CD4-positive, alpha-beta T cell (primary cell): Measurements from ENCODE around the gene RPS6KA2. TPM values are rescaled to one million over a fixed set of nuclear protein-coding genes. Genes with fewer than 3 reads are reported as not detected.

ENCODE experiments used
- ATAC-seq: fragments of 200-7000 bp; cut with Tn5 transposase; one replicate; pipeline ENCODE4 v1.10.0; 2022; ENCODE audit warnings: mild to moderate bottlenecking; ENCODE audit not compliant: poor library complexity
- CTCF ChIA-PET: fragments of 350-600 bp; sonication (Branson Sonifier 250); formaldehyde crosslinking; loops from one replicate; lab custom pipeline; 2021; ENCODE audit warnings: antibody characterized with exemption, inconsistent platforms; lab: Charles Lee
- POLR2A ChIA-PET: fragments of 350-600 bp; sonication (Branson Sonifier 250); formaldehyde crosslinking; loops from one replicate; lab custom pipeline; 2021; ENCODE audit warnings: antibody characterized with exemption, inconsistent platforms; lab: Charles Lee
- DNase-seq, 14 experiments: peaks; one replicate each; pipeline ENCODE4 v3.0.0-alpha.2; 2013 to 2020; ENCODE audit warnings: mixed read lengths in 2 of 14
- H3K27ac ChIP-seq, 2 donors: one replicate each; pipeline versions ENCODE4 v1.5.1 to v1.7.0; 2013; ENCODE audit warnings: low read length in 2 of 2, low read depth in 1 of 2, mild to moderate bottlenecking in 1 of 2
- H3K27me3 ChIP-seq, 2 experiments: 1 replicate in 1 of 2; 2 replicates in 1 of 2; pipeline versions ENCODE4 v1.6.1 to v1.7.0; 2013; ENCODE audit warnings: low read length in 2 of 2, control low read depth in 1 of 2, mild to moderate bottlenecking in 1 of 2, moderate library complexity in 1 of 2; ENCODE audit not compliant: insufficient read depth in 2 of 2, control insufficient read depth in 1 of 2
- H3K36me3 ChIP-seq: one replicate; pipeline ENCODE4 v1.6.1; 2013; ENCODE audit warnings: low read length, control low read depth; ENCODE audit not compliant: insufficient read depth
- H3K4me1 ChIP-seq: one replicate; pipeline ENCODE4 v1.6.1; 2013; ENCODE audit warnings: low read length, control low read depth; ENCODE audit not compliant: insufficient read depth
- H3K4me3 ChIP-seq: one replicate; pipeline ENCODE4 v1.5.1; 2013; ENCODE audit warnings: mild to moderate bottlenecking, low read length, moderate library complexity
- H3K9me3 ChIP-seq, 2 experiments: 1 replicate in 1 of 2; 2 replicates in 1 of 2; pipeline versions ENCODE4 v1.6.1 to v1.7.0; 2013; ENCODE audit warnings: low read length in 2 of 2, mild to moderate bottlenecking in 2 of 2, control low read depth in 1 of 2, moderate library complexity in 1 of 2; ENCODE audit not compliant: control insufficient read depth in 1 of 2, insufficient read depth in 1 of 2
- H3K27ac Mint-ChIP-seq: one replicate; pipeline ENCODE4 v1.8.0; 2020; ENCODE audit warnings: mixed read lengths
- H3K27me3 Mint-ChIP-seq: one replicate; pipeline ENCODE4 v1.8.0; 2021; ENCODE audit warnings: mixed read lengths
- H3K36me3 Mint-ChIP-seq: one replicate; pipeline ENCODE4 v1.8.0; 2021; ENCODE audit warnings: low read depth, mixed read lengths
- H3K4me1 Mint-ChIP-seq: one replicate; pipeline ENCODE4 v1.8.0; 2021; ENCODE audit warnings: low read depth, mixed read lengths
- H3K4me3 Mint-ChIP-seq: one replicate; pipeline ENCODE4 v1.8.0; 2020; ENCODE audit warnings: mild to moderate bottlenecking, mixed read lengths
- H3K9me3 Mint-ChIP-seq: one replicate; pipeline ENCODE4 v1.8.0; 2020; ENCODE audit warnings: mixed read lengths
- intact Hi-C, 2 experiments: fragments of 100-400 bp; cut with DNase I in 1 of 2; cut with micrococcal nuclease in 1 of 2; formaldehyde crosslinking; loops; one replicate each; pipeline versions ENCODE4 v1.15.1 to v1.9.0; 2023 to 2025; cut with DNase I, micrococcal nuclease
- total RNA-seq, 174 experiments: library from RNA in 2 of 174; stranded (reverse) in 2 of 174; gene quantifications; one replicate each; pipeline ENCODE4 v1.2.3 and lab custom pipeline; 2021 to 2026
- TF ChIP-seq, protein P1 (sequence below): fragments of 200-600 bp; IDR thresholded peaks from one replicate; pipeline ENCODE4 v1.8.0; 2022; ENCODE audit warnings: antibody characterized with exemption, mild to moderate bottlenecking

Gene RPS6KA2
- total RNA-seq, 2 experiments from 2014 or later = 5.6 to 6.2 TPM

DNA sequence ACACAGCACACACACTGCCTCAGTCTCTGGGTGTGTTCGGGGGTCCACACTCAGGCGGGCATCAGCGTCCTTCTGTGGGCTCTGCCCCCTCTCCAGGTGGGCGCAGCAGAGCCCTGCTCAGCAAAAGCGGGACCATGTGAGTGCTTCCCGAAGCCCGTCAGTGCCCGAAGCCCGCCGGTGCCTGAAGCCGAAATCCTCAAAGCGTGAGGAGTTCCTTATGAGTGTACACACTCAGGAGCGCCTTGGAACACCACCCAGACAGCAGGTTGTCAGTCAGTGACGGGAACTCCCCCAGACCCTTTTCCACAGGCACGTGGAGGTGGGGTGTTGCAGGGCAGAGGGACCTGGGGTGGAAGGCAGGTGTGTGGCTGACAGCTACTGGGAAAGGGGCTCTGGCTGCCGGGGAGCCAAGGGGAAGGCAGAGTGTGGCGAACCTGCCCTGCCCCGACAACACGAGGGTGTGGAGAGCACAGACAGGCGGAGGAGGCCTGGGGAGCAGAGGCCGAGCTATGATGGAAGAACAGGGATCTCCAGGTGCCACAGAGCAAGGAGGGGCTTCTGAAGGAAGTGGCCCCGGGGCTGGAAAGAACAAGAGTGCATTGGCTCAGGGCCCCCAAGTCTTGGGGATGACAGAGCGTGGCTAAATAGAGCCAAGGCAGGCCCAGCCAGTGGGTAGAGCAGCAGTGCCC is 128.2 kb downstream of the RPS6KA2 start:
- POLR2A ChIA-PET = no interaction called here
- Mint-ChIP-seq H3K4me1 (no peaks in the 10 kb centered on the region), H3K4me3 (no peak overlapping the region), H3K27ac (no peak overlapping the region), H3K9me3 (no peaks in the 10 kb centered on the region), H3K36me3 (peaks cover 10% of the 10 kb centered on the region), H3K27me3 (no peaks in the 10 kb centered on the region)
- DNase-seq (no peak), ATAC-seq (no peak)
- CTCF ChIA-PET = no interaction called here
- Histone ChIP-seq H3K27me3 (no peaks in the 10 kb centered on the region), H3K9me3 (peaks cover 0 to 13% of the 10 kb centered on the region in 2 experiments), H3K4me3 (no peak overlapping the region), H3K36me3 (no peaks in the 10 kb centered on the region), H3K4me1 (peaks cover 7% of the 10 kb centered on the region), H3K27ac (no peak overlapping the region)
- TF ChIP-seq, protein P1, sequence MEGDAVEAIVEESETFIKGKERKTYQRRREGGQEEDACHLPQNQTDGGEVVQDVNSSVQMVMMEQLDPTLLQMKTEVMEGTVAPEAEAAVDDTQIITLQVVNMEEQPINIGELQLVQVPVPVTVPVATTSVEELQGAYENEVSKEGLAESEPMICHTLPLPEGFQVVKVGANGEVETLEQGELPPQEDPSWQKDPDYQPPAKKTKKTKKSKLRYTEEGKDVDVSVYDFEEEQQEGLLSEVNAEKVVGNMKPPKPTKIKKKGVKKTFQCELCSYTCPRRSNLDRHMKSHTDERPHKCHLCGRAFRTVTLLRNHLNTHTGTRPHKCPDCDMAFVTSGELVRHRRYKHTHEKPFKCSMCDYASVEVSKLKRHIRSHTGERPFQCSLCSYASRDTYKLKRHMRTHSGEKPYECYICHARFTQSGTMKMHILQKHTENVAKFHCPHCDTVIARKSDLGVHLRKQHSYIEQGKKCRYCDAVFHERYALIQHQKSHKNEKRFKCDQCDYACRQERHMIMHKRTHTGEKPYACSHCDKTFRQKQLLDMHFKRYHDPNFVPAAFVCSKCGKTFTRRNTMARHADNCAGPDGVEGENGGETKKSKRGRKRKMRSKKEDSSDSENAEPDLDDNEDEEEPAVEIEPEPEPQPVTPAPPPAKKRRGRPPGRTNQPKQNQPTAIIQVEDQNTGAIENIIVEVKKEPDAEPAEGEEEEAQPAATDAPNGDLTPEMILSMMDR = no peak
- intact Hi-C loops = no loop called here

DNA sequence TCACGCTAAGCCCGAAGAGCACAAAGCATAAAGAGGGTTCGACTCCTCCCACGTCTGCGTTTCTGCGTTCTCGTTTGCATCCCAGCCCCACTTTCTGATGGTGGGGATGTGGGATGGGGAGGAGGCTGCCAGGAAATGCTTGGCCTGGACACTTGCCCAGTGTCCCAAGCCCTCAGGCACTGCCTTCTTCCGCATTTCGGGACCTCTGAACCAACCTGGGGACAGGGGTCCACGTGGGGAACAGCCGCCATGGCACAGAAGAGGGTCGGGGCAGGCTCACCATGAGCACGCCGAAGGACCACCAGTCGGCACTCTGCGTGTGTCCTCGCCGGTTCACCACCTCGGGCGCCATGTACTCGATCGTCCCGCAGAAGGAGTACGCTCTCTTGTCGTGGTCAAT is 128.8 kb downstream of the RPS6KA2 start:
- H3K4me1 ChIP-seq = peaks cover 7% of the 10 kb centered on the region
- H3K9me3 ChIP-seq = peaks cover 0 to 18% of the 10 kb centered on the region in 2 experiments
- no peaks in the 10 kb centered on the region for H3K27me3 Mint-ChIP-seq
- TF ChIP-seq, protein P1 = no peak
- no peak overlapping the region for H3K27ac ChIP-seq
- H3K4me3 Mint-ChIP-seq = no peak overlapping the region
- H3K27ac Mint-ChIP-seq = no peak overlapping the region
- H3K4me1 Mint-ChIP-seq = no peaks in the 10 kb centered on the region
- no peaks in the 10 kb centered on the region for H3K36me3 ChIP-seq
- peaks cover 8% of the 10 kb centered on the region for H3K36me3 Mint-ChIP-seq
- no peak for DNase-seq
- H3K9me3 Mint-ChIP-seq = no peaks in the 10 kb centered on the region
- H3K4me3 ChIP-seq = no peak overlapping the region
- no peaks in the 10 kb centered on the region for H3K27me3 ChIP-seq
- ChIA-PET POLR2A (no interaction called here), CTCF (no interaction called here)
- intact Hi-C loops = no loop called here
- no peak for ATAC-seq

DNA sequence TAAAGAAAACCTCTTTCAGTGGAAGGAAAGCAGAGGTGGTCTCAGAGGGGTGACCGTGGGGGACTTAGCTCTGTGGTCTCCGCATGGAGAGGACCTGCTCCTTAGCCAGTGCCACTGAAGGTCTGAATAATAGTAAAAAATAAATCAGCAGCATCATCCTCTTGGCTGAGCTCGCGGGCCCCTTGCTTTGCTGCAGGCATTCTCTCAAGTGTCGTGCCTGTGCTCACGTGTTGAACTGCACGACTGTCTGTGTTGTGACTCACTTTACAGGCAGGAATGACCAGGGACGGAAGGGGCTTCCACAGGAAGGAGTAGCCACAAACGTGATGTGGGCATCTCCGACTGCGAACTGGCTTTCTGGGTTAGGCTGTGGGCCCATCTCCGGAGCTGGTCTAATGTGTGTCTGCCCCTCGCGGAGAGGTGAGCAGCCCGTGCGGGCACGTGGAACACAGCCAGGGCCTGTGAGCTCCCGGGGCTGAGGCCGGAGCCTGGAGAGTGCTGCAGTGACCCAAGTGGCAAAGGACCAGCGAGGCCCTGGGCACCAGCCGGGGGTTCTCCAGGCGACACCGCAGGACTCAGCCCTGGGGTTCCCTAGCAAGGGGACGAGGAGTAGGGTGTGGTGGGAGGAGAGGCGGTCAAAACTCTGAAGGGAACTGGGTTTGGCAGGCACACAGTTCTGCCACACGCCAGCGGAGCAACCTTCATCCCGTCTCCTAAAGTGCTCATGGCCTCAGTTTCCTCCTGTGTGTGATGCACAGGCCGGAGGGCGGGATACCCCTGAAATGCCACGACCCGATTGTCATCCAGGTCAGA is 129.8 kb downstream of the RPS6KA2 start:
- Histone ChIP-seq H3K27me3 (no peaks in the 10 kb centered on the region), H3K4me1 (peaks cover 7% of the 10 kb centered on the region), H3K4me3 (no peak overlapping the region), H3K9me3 (peaks cover 0 to 18% of the 10 kb centered on the region in 2 experiments), H3K36me3 (no peaks in the 10 kb centered on the region), H3K27ac (no peak overlapping the region)
- no peaks in the 10 kb centered on the region for H3K4me1 Mint-ChIP-seq
- intact Hi-C loops = no loop called here
- TF ChIP-seq, protein P1 = no peak
- ChIA-PET CTCF (no interaction called here), POLR2A (no interaction called here)
- no peak for DNase-seq
- H3K27ac Mint-ChIP-seq = no peak overlapping the region
- H3K4me3 Mint-ChIP-seq = no peak overlapping the region
- no peaks in the 10 kb centered on the region for H3K27me3 Mint-ChIP-seq
- H3K9me3 Mint-ChIP-seq = no peaks in the 10 kb centered on the region
- ATAC-seq = no peak
- H3K36me3 Mint-ChIP-seq = peaks cover 8% of the 10 kb centered on the region
